NCI-H510A treated with DMSO at 0.1 percent for 48 hours (cell line): ENCODE results near the gene PARP2.
"Not testable (repeated sequence)": the region's sequence is repeated elsewhere in the genome, so short reads cannot be mapped to it uniquely, and the experiment has no call there.

Experiments used
- DNase-seq: peaks from one replicate; lab custom pipeline; 2025; lab: John Stamatoyannopoulos, UW

Gene PARP2

GRCh38 chr14:20347747-20348146 is 4.3 kb downstream of the PARP2 start:
- no peak for DNase-seq

GRCh38 chr14:20350282-20350681 is 6.8 kb downstream of the PARP2 start:
- DNase-seq: no peak

DNA sequence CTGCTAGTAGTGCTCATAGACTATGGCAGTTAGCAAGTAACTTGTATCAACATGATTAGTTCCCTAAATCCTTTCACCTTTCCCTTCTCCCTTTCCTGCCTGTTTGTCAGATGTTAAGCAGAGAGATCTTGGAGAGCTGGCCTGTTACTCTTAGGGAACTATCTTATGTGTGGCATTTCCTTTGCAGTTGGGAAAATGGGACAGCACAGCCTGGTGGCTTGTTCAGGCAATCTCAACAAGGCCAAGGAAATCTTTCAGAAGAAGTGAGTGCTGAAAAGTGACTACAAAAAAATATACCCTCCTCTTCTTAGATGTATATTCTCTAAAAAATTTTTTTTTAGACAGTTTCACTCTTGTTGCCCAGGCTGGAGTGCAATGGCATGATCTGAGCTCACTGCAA is 7.4 kb downstream of the PARP2 start:
- DNase-seq: no peak

- no peak for DNase-seq
These were observed 13.0 kb downstream of the PARP2 start for GRCh38 chr14:20356422-20356821.

- not testable (repeated sequence) for DNase-seq
These were observed 15.0 kb downstream of the PARP2 start for GRCh38 chr14:20358474-20358873.

DNA sequence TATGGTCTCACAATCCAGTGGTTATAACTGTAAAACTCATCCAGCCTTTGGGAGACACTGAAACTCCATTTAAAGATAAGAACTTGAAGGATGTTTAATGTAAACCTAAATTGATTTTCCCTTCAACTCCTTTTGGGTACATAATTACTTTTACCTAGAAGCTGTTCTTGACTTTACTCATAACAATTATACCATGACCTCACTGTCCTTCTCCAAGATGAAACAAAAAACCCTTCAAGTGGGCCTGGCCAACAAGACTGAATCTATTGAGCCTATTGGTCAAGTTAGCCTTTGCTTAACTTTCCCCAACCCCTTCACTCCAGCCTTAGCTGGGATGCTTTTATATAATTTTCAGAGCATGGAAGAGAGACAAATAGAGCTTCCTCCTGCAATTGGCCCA is 22.5 kb downstream of the PARP2 start:
- DNase-seq: no peak

DNA sequence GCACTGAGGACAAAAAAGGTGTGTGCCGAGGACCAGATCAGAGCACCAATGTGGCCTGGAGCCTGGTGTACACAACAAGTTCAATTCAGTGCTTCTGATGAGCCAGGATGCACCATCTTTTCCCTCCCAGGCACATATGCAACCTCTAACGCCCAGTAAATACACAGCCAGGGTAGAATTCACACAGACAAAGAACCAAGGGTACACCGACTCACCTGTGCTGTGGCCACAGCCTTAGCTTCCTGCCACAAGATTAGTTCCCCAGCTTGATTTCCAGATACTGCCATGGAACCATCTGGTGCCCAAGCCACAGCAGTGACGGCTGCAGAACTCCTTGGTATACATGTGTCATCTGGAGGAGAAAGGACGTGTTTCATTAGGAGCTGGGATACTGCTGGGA is 29.4 kb downstream of the PARP2 start:
- DNase-seq: no peak

- no peak for DNase-seq
These were observed 32.0 kb downstream of the PARP2 start for GRCh38 chr14:20375471-20375870.

GRCh38 chr14:20376071-20376588 is 32.7 kb downstream of the PARP2 start:
- DNase-seq: no peak

DNA sequence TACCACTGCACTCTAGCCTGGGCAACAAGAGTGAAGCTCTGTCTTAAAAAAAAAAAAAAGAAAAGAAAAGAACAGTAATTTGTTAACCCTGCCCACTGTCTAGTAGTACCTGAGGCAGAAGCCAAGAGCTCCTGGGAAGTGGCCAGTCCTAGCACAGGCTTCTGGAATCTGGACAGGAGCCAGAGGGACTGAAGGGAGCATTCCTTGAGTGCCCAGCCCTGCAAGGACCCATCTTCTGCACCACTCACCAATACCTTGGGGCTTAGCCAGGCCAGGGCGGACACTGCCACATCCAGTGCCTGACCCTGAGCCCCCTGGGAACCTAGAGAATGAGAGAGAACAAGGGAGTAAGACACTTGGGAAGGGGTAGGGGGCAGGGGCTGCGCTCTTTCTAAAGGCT is 33.7 kb downstream of the PARP2 start:
- no peak for DNase-seq

- no peak for DNase-seq
These were observed 36.3 kb downstream of the PARP2 start for GRCh38 chr14:20379743-20380142.

DNA sequence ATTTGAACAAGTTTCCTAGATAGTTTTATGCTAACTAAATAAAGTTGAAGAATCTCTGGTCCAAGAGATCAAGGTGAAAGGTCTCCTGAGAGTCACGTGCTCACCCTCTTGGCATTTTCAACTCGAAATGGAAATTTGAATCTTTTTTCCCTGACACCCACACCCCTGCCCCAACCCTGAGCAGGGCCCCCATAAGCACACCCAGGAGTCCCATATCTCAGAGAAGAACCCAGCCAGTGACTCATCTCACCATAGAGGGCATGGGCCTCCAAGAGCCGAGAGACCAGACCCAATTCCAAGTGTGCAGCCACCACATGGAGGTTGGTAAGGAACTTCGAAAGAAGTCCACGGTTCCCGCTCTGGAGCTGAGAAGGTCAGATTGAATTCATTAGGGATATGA is 37.2 kb downstream of the PARP2 start:
- no peak for DNase-seq

DNA sequence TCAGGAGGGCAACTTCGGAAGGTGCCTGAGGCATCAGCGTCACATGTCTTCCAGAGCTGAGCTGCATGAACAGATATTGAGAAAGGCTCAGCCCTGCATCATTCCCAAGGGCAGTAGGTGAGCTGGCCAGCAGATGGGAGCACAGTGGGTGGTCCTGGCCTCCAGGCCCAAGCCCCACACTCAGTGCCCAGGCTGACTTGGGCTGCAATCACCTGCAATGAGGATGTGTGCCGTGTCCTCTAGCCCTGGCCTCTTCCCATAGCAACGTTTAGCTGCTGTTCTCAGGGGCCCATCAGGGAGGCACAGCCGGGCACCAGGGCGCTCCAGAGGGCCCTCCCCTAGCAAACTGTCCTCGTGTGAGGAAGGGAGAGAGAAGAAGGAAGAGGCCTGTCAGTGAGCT is 37.9 kb downstream of the PARP2 start:
- DNase-seq: no peak

- DNase-seq: no peak
These were observed 39.1 kb downstream of the PARP2 start for GRCh38 chr14:20382526-20382925.

- DNase-seq: no peak
These were observed 39.6 kb downstream of the PARP2 start for GRCh38 chr14:20383032-20383431.

DNA sequence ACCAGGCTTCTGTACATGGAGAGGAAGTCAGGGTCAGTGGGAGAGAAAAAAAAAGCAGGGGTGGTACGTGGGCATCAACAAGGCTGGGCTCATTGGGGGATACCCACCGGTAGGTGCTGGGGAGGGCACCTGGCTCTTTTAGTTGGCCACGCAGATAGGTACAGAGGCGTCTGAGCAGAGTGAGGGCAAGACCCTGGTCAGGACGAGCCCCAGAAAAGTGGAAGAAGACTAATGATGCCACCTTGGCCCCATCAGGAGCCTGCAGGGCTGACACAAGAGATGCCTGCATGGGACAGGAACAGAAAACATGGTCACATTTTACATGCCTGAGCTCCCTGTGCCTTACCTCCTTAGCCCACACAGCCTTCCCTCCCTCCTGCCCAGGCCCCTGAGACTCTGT is 40.2 kb downstream of the PARP2 start:
- DNase-seq: no peak

- no peak for DNase-seq
These were observed 40.9 kb downstream of the PARP2 start for GRCh38 chr14:20384321-20384720.

GRCh38 chr14:20384886-20385285 is 41.5 kb downstream of the PARP2 start:
- DNase-seq: no peak

GRCh38 chr14:20386276-20386855 is 42.9 kb downstream of the PARP2 start:
- no peak for DNase-seq

DNA sequence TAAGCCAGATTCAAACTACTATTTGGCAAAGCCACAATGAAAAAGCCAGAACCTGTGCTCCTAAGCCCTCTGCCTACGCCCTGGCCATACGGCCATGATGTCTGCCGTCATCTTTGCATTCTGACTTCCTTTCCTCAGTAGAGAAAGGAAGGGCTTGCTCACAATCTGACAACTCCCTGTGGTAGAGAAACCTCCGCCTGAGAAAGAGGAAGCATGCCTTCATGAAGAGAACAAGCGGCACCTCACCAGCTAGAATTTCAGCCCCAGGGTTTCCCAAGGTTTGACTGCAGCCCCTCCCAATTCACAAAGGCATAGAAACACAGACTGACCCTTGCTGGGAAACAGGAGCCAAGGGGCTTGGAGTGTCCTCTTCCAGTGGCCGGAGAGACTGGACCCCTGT is 44.1 kb downstream of the PARP2 start:
- no peak for DNase-seq

- no peak for DNase-seq
These were observed 44.7 kb downstream of the PARP2 start for GRCh38 chr14:20388159-20388558.

- DNase-seq: no peak
These were observed 48.1 kb downstream of the PARP2 start for GRCh38 chr14:20391505-20391904.

- no peak for DNase-seq
These were observed 54.1 kb downstream of the PARP2 start for GRCh38 chr14:20397511-20397910.

- DNase-seq: no peak
These were observed 57.1 kb downstream of the PARP2 start for GRCh38 chr14:20400589-20400964.
